ENCODE data around the gene SLC6A9. TPM values are rescaled to one million over a fixed set of nuclear protein-coding genes. Genes with fewer than 3 reads are reported as not detected.

SLC6A9 gene
- total RNA-seq, 2 experiments from 2014 or later = 8.2 to 21.8 TPM

- Histone ChIP-seq H4K20me1 (ENCODE audit: insufficient read depth, low read length) (no peaks in the 10 kb centered on the region), H3K9me3 (ENCODE audit: low read length) (no peaks in the 10 kb centered on the region), H3K27ac (ENCODE audit: low read depth, low read length, poor library complexity, severe bottlenecking) (no peak within 1 kb of the TSS), H3K36me3 (ENCODE audit: insufficient read depth, low read length) (no peaks in the 10 kb centered on the region), H3K9me2 (ENCODE audit: insufficient read depth, low read length) (no peaks in the 10 kb centered on the region), H3K4me1 (ENCODE audit: insufficient read depth, low read length, poor library complexity, severe bottlenecking) (peaks cover 28% of the 10 kb centered on the region), H3K4me3 (ENCODE audit: low read depth, low read length, poor library complexity, severe bottlenecking) (peak within 1 kb of the TSS; percentile 71), H3K4me2 (ENCODE audit: low read length) (peak within 1 kb of the TSS; percentile 83), H2AFZ (ENCODE audit: low read length) (peak within 1 kb of the TSS; percentile 90), H3K79me2 (ENCODE audit: insufficient read depth, low read depth, low read length) (no peaks in the 10 kb centered on the region)
- DNase-seq (ENCODE audit: low spot score) = peak; percentile 71
- ChIA-PET CTCF (ENCODE audit: unreplicated experiment) (interaction anchor here (0.9 to 1.2 kb wide), 2 partner anchors 16 to 49 kb away, joined by 3 to 4 read pairs; partner anchors contain the start of gene ATP6V0B), POLR2A (no interaction called here)
- no TSS peak for BruUV-seq (replicated peaks)
- intact Hi-C loops (cut with micrococcal nuclease; ENCODE audit: unreplicated experiment) = loop anchor here (1.0 to 2.0 kb wide), 2 partner anchors 17 to 39 kb away; partner anchors contain the start of gene ATP6V0B
- TF ChIP-seq CTCF (conservative IDR thresholded peaks at IDR 0.05; ENCODE audit: low read length) = no peak
- TF ChIP-seq EZH2phosphoT487 (IDR thresholded peaks at IDR 0.05; ENCODE audit: borderline replicate concordance, low read depth, low read length) = no peak
Observed at GRCh38 chr1:43991476-43992231, 39.6 kb downstream of the SLC6A9 start, which contains the start of gene CCDC24. CCDC24 (plus strand) TSS chr1:43991599; CDS start chr1:43991879, 280 bp downstream.

GRCh38 chr1:43991200-43991475 is 40.1 kb downstream of the SLC6A9 start:
- Histone ChIP-seq H3K9me3 (ENCODE audit: low read length) (no peaks in the 10 kb centered on the region), H3K36me3 (ENCODE audit: insufficient read depth, low read length) (no peaks in the 10 kb centered on the region), H4K20me1 (ENCODE audit: insufficient read depth, low read length) (no peaks in the 10 kb centered on the region), H3K4me1 (ENCODE audit: insufficient read depth, low read length, poor library complexity, severe bottlenecking) (peaks cover 28% of the 10 kb centered on the region), H2AFZ (ENCODE audit: low read length) (peak overlapping the region; percentile 90), H3K4me2 (ENCODE audit: low read length) (peak overlapping the region; percentile 83), H3K4me3 (ENCODE audit: low read depth, low read length, poor library complexity, severe bottlenecking) (peak overlapping the region; percentile 71), H3K9me2 (ENCODE audit: insufficient read depth, low read length) (no peaks in the 10 kb centered on the region), H3K79me2 (ENCODE audit: insufficient read depth, low read depth, low read length) (no peaks in the 10 kb centered on the region), H3K27ac (ENCODE audit: low read depth, low read length, poor library complexity, severe bottlenecking) (no peak overlapping the region)
- intact Hi-C loops (cut with micrococcal nuclease; ENCODE audit: unreplicated experiment) = loop anchor here (1.0 to 2.0 kb wide), 2 partner anchors 16 to 39 kb away; partner anchors contain the start of gene ATP6V0B
- ChIA-PET CTCF (ENCODE audit: unreplicated experiment) (interaction anchor here (0.6 to 0.9 kb wide), 3 partner anchors 50 to 263 kb away, joined by 3 to 4 read pairs (median 3); no protein-coding TSS in a partner anchor), POLR2A (no interaction called here)
- TF ChIP-seq CTCF (conservative IDR thresholded peaks at IDR 0.05; ENCODE audit: low read length) = no peak
- no peak for TF ChIP-seq EZH2phosphoT487 (IDR thresholded peaks at IDR 0.05; ENCODE audit: borderline replicate concordance, low read depth, low read length)
- no TSS peak for BruUV-seq (replicated peaks)
- no peak for DNase-seq (ENCODE audit: low spot score)
